Measurements from ENCODE around the gene KYNU. TPM values are rescaled to one million over a fixed set of nuclear protein-coding genes. Genes with fewer than 3 reads are reported as not detected.

Gene KYNU
- total and polyA plus RNA-seq, 10 of the 15 experiments (the other 5 are each of a cell fraction or from before 2014, with no cell fraction given) = 31.3 to 101 (median 38.3) TPM

DNA sequence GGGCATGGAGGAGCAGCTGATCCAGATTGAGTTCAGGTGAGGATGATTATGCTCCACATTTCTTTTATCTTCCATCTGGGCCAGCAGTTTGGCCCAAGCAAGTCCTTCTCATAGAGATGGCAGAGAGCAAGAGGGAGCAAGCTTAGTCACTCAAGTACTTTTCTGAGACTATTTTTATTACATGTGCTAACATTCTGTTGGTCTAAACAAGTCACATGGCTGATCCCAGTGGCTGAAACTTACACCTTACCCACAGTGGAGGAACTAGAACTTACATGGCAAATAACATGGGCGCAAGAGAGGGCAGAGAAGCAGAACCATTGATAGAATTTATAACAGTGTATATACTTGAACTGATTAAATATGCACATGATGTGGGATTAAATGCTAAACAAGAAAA lies 105.7 kb downstream of the KYNU start (continued):
- TF ChIP-seq IKZF1 (conservative IDR thresholded peaks at IDR 0.05) (peak; percentile 58), IKZF2 (IDR thresholded peaks at IDR 0.05) (peak; percentile 39 to 64; a peak in 1 of 4 replicates), TCF7 (IDR thresholded peaks at IDR 0.05; ENCODE audit: borderline replicate concordance) (no peak)
- TF ChIP-seq, protein P1, sequence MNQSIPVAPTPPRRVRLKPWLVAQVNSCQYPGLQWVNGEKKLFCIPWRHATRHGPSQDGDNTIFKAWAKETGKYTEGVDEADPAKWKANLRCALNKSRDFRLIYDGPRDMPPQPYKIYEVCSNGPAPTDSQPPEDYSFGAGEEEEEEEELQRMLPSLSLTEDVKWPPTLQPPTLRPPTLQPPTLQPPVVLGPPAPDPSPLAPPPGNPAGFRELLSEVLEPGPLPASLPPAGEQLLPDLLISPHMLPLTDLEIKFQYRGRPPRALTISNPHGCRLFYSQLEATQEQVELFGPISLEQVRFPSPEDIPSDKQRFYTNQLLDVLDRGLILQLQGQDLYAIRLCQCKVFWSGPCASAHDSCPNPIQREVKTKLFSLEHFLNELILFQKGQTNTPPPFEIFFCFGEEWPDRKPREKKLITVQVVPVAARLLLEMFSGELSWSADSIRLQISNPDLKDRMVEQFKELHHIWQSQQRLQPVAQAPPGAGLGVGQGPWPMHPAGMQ (IDR thresholded peaks at IDR 0.05; ENCODE audit: borderline replicate concordance) = no peak

DNA sequence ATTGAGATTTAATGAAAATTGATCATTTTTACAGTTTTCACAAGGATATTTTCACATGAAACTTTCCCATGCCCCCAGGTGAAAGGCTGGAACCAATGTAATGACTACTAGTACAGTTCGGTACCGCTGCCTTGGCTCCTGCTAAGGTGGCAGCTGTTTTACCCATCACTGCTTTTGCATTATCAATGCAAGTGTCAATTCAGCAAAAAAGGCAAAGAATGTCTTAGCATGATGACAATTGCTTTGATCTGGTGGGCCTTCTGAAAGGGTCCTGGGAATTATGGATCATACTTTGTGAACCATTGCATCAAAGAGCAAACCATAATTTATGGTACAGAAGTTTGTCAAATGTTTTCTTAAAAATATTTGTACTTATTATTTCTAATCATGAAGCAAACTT lies 107.2 kb downstream of the KYNU start:
- POLR2A ChIA-PET = no interaction called here
- H3K36me3 ChIP-seq (ENCODE audit: control insufficient read depth in 2 of 2, insufficient read depth in 2 of 2, low read length in 1 of 2) = no peaks in the 10 kb centered on the region; a peak in 1 of 4 replicates
- TF ChIP-seq MXI1 (IDR thresholded peaks at IDR 0.05; ENCODE audit: low read depth, low read length) = no peak
- TF ChIP-seq, protein P2, sequence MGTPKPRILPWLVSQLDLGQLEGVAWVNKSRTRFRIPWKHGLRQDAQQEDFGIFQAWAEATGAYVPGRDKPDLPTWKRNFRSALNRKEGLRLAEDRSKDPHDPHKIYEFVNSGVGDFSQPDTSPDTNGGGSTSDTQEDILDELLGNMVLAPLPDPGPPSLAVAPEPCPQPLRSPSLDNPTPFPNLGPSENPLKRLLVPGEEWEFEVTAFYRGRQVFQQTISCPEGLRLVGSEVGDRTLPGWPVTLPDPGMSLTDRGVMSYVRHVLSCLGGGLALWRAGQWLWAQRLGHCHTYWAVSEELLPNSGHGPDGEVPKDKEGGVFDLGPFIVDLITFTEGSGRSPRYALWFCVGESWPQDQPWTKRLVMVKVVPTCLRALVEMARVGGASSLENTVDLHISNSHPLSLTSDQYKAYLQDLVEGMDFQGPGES (IDR thresholded peaks at IDR 0.05) = no peak
- no peak for TF ChIP-seq NRF1 (conservative IDR thresholded peaks at IDR 0.05; ENCODE audit: low read depth, low read length)
- no peak for TF ChIP-seq GABPA (IDR thresholded peaks at IDR 0.05; ENCODE audit: low read depth)
- no peak for TF ChIP-seq NBN (IDR thresholded peaks at IDR 0.05)
- TF ChIP-seq, protein P3, sequence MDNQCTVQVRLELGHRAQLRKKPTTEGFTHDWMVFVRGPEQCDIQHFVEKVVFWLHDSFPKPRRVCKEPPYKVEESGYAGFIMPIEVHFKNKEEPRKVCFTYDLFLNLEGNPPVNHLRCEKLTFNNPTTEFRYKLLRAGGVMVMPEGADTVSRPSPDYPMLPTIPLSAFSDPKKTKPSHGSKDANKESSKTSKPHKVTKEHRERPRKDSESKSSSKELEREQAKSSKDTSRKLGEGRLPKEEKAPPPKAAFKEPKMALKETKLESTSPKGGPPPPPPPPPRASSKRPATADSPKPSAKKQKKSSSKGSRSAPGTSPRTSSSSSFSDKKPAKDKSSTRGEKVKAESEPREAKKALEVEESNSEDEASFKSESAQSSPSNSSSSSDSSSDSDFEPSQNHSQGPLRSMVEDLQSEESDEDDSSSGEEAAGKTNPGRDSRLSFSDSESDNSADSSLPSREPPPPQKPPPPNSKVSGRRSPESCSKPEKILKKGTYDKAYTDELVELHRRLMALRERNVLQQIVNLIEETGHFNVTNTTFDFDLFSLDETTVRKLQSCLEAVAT (IDR thresholded peaks at IDR 0.05) = no peak
- TF ChIP-seq ZNF622 (IDR thresholded peaks at IDR 0.05) = no peak
- H3K79me2 ChIP-seq (ENCODE audit: control insufficient read depth, insufficient read depth, low read length) = no peaks in the 10 kb centered on the region
- no peak overlapping the region for H3K4me2 ChIP-seq (ENCODE audit: control insufficient read depth, insufficient read depth)
- H3K9ac ChIP-seq (ENCODE audit: control insufficient read depth, insufficient read depth, low read length) = no peak overlapping the region
- intact Hi-C loops (cut with micrococcal nuclease; ENCODE audit: unreplicated experiment) (loop anchor here (10.0 kb wide), 1 partner anchor 690 kb away; no protein-coding TSS in a partner anchor), in situ Hi-C loops (cut with MboI) (loop anchor here (25.0 kb wide), 1 partner anchor 697 kb away; no protein-coding TSS in a partner anchor)
- ATAC-seq (no peak), DNase-seq (ENCODE audit: low read depth, low spot score) (no peak), FAIRE-seq (peak; percentile 64)
- CTCF ChIA-PET = interaction anchor here (1.0 to 1.5 kb wide), 5 partner anchors 14 to 301 kb away, joined by 3 to 6 read pairs (median 3); partner anchors contain the start of gene KYNU
- H3K4me3 ChIP-seq = no peak overlapping the region
- no peak overlapping the region for H3K27ac ChIP-seq (ENCODE audit: control insufficient read depth, insufficient read depth)
- no TSS peak for BruUV-seq (replicated peaks)
- no peaks in the 10 kb centered on the region for H3K27me3 ChIP-seq (replicated peaks in 1 of 2; ENCODE audit: control insufficient read depth in 2 of 2, insufficient read depth in 2 of 2, low read length in 1 of 2)
- H3K9me3 ChIP-seq (replicated peaks; ENCODE audit: control insufficient read depth, insufficient read depth, low read length) = no peaks in the 10 kb centered on the region
- H4K20me1 ChIP-seq (ENCODE audit: control insufficient read depth, insufficient read depth) = no peaks in the 10 kb centered on the region
- SMC1A ChIA-PET (ENCODE audit: uncharacterized antibody, unreplicated experiment) = interaction anchor here (0.7 to 2.6 kb wide), 10 partner anchors 9 to 304 kb away, joined by 3 to 9 read pairs (median 4); partner anchors contain the start of gene KYNU
- no peak overlapping the region for H2AFZ ChIP-seq (ENCODE audit: control insufficient read depth, low read depth, low read length)
- 93% methylated on average over 2 of the region's 2 CpGs for WGBS (ENCODE audit: insufficient coverage, insufficient replicate concordance, low lambda C conversion rate, missing lambda C conversion rate)
- H3K4me1 ChIP-seq (ENCODE audit: control insufficient read depth, insufficient read depth, low read length) = peaks cover 19% of the 10 kb centered on the region
- RAD21 ChIA-PET (ENCODE audit: unreplicated experiment) = no interaction called here
